Measurements from ENCODE around the gene CLIC5.

- TF ChIP-seq, protein P1, sequence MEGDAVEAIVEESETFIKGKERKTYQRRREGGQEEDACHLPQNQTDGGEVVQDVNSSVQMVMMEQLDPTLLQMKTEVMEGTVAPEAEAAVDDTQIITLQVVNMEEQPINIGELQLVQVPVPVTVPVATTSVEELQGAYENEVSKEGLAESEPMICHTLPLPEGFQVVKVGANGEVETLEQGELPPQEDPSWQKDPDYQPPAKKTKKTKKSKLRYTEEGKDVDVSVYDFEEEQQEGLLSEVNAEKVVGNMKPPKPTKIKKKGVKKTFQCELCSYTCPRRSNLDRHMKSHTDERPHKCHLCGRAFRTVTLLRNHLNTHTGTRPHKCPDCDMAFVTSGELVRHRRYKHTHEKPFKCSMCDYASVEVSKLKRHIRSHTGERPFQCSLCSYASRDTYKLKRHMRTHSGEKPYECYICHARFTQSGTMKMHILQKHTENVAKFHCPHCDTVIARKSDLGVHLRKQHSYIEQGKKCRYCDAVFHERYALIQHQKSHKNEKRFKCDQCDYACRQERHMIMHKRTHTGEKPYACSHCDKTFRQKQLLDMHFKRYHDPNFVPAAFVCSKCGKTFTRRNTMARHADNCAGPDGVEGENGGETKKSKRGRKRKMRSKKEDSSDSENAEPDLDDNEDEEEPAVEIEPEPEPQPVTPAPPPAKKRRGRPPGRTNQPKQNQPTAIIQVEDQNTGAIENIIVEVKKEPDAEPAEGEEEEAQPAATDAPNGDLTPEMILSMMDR (IDR thresholded peaks at IDR 0.05): no peak
- TF ChIP-seq EP300 (IDR thresholded peaks at IDR 0.05) (no peak), POLR2A (IDR thresholded peaks at IDR 0.05) (no peak), POLR2AphosphoS5 (IDR thresholded peaks at IDR 0.05) (no peak)
These were observed 48.9 kb downstream of the CLIC5 start for GRCh38 chr6:45966797-45967196.
